Measurements from ENCODE around the gene AGAP1. TPM values are rescaled to one million over a fixed set of nuclear protein-coding genes. Genes with fewer than 3 reads are reported as not detected.

AGAP1 gene
- total RNA-seq, 1 donor from 2014 or later, result 43.9 TPM

DNA sequence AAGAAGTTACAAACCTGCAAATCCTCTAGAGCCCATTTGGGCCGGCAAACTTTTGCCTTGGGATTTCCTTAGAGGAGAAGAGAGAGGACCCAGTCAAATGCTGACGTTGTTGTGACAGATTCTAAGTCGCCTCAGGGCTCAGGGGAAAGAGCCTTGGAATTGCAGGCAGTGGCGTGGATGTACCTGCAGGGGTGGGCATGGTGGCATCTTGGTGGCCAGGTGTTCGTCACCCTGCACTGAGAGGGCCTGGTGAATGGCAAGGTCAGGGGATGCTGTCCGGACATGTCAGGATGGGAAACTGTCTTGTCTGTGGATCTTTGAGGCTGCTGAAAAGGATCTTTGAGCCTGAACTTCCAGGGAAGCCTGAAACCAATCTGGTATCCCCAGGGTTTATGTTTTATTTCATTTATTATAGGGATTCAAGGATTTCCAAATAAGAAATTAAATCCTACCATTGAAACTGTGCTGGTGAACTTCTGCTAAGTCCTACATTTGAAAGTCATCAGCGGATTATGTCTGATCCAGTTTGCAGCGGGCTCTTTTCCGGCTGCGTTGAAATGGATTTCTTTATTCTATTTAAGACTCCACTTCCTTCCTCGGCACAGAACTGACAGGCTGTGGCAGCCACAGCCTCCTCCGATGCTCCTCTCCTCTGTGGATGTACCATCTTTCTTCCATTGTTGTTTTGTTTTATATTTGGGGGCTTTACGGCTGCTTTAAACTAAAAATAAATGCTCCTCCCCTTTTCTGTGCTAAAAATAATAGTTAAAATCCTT, 207.6 kb downstream of the AGAP1 start:
- Mint-ChIP-seq H3K36me3 (ENCODE audit: low read depth, unreplicated experiment) (peaks cover 5% of the 10 kb centered on the region), H3K4me1 (ENCODE audit: unreplicated experiment) (peaks cover 14% of the 10 kb centered on the region), H3K27ac (ENCODE audit: unreplicated experiment) (no peak overlapping the region), H3K4me3 (ENCODE audit: unreplicated experiment) (no peak overlapping the region), H3K9me3 (ENCODE audit: unreplicated experiment) (no peaks in the 10 kb centered on the region), H3K27me3 (ENCODE audit: unreplicated experiment) (no peaks in the 10 kb centered on the region)
- no peak for DNase-seq (ENCODE audit: low spot score)
- TF ChIP-seq, protein P1, sequence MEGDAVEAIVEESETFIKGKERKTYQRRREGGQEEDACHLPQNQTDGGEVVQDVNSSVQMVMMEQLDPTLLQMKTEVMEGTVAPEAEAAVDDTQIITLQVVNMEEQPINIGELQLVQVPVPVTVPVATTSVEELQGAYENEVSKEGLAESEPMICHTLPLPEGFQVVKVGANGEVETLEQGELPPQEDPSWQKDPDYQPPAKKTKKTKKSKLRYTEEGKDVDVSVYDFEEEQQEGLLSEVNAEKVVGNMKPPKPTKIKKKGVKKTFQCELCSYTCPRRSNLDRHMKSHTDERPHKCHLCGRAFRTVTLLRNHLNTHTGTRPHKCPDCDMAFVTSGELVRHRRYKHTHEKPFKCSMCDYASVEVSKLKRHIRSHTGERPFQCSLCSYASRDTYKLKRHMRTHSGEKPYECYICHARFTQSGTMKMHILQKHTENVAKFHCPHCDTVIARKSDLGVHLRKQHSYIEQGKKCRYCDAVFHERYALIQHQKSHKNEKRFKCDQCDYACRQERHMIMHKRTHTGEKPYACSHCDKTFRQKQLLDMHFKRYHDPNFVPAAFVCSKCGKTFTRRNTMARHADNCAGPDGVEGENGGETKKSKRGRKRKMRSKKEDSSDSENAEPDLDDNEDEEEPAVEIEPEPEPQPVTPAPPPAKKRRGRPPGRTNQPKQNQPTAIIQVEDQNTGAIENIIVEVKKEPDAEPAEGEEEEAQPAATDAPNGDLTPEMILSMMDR (IDR thresholded peaks at IDR 0.05; ENCODE audit: unreplicated experiment), result no peak

DNA sequence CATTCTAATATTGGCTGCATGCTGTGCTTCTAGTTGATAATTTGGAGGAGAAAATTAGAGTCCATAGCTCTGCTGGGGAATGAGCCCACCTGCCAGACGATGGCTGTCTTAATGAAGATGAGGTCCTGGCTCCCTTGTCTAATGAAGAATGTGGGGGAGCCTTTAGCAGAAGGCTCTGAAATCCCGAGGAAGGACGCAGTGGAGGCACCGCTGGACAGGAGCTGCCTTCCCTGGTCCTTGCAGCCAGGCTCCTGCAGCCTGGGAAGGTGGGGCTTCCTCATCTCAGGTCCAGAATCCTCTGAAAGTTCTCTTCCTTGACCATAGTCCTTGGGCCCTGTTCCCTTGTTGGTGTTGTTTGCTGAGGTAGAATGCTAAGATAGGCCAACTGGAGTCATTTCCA, 208.3 kb downstream of the AGAP1 start:
- Mint-ChIP-seq H3K27ac (ENCODE audit: unreplicated experiment) (no peak overlapping the region), H3K4me1 (ENCODE audit: unreplicated experiment) (peaks cover 14% of the 10 kb centered on the region), H3K9me3 (ENCODE audit: unreplicated experiment) (no peaks in the 10 kb centered on the region), H3K27me3 (ENCODE audit: unreplicated experiment) (no peaks in the 10 kb centered on the region), H3K4me3 (ENCODE audit: unreplicated experiment) (no peak overlapping the region), H3K36me3 (ENCODE audit: low read depth, unreplicated experiment) (peaks cover 5% of the 10 kb centered on the region)
- TF ChIP-seq, protein P1 (IDR thresholded peaks at IDR 0.05; ENCODE audit: unreplicated experiment), result no peak
- DNase-seq (ENCODE audit: low spot score), result no peak

DNA sequence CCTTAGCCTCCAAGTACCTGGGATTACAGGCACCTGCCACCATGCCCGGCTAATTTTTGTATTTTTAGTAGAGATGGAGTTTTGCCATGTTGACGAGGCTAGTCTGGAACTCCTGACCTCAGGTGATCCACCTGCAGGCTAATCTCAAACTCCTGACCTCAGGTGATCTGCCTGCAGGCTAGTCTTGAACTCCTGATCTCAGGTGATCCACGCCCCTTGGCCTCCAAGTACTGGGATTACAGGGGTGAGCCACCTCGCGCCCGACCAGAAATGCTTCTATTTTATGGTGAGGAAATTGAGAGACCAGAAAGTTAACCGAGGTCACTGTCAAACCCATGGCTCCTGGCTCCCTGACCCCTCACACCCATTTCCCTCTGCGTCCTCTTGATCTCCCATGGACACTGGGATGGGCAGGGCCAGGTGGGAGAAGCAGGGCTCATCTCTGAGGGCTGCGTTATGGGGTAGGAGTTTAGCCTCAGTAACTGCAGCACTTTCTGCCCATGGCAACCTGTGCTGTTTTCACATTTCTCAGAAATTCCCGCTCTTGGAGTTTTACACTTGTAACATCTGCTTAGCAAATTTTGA, 210.0 kb downstream of the AGAP1 start:
- TF ChIP-seq, protein P1 (IDR thresholded peaks at IDR 0.05; ENCODE audit: unreplicated experiment), result no peak
- Mint-ChIP-seq H3K4me1 (ENCODE audit: unreplicated experiment) (peaks cover 14% of the 10 kb centered on the region), H3K9me3 (ENCODE audit: unreplicated experiment) (no peaks in the 10 kb centered on the region), H3K27ac (ENCODE audit: unreplicated experiment) (no peak overlapping the region), H3K27me3 (ENCODE audit: unreplicated experiment) (peaks cover 2% of the 10 kb centered on the region), H3K4me3 (ENCODE audit: unreplicated experiment) (no peak overlapping the region), H3K36me3 (ENCODE audit: low read depth, unreplicated experiment) (no peaks in the 10 kb centered on the region)
- no peak for DNase-seq (ENCODE audit: low spot score)

DNA sequence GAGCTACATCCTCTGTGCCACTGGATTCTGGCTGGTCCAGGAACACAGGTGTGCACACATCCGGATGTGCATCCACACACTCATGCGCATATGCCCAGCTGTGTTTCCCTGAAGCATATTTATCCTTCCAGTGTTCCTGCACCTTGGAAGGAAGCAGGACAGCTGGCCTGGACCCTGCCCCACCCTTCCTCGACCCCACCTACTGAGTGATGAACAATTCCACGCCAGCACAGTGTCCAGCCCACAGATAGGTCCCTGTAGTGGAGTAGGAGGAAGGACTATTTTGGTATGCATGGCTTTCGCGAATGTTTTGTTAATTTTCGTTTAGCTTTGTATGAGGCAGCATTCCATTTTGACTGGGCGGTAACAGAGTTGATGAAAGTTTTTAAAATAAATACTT, 211.5 kb downstream of the AGAP1 start:
- H3K4me3 Mint-ChIP-seq (ENCODE audit: unreplicated experiment), result no peak overlapping the region
- peaks cover 2% of the 10 kb centered on the region for H3K27me3 Mint-ChIP-seq (ENCODE audit: unreplicated experiment)
- H3K4me1 Mint-ChIP-seq (ENCODE audit: unreplicated experiment), result peaks cover 19% of the 10 kb centered on the region
- no peaks in the 10 kb centered on the region for H3K9me3 Mint-ChIP-seq (ENCODE audit: unreplicated experiment)
- H3K36me3 Mint-ChIP-seq (ENCODE audit: low read depth, unreplicated experiment), result peaks cover under 1% of the 10 kb centered on the region
- H3K27ac Mint-ChIP-seq (ENCODE audit: unreplicated experiment), result no peak overlapping the region
- TF ChIP-seq, protein P1 (IDR thresholded peaks at IDR 0.05; ENCODE audit: unreplicated experiment), result no peak
- no peak for DNase-seq (ENCODE audit: low spot score)

DNA sequence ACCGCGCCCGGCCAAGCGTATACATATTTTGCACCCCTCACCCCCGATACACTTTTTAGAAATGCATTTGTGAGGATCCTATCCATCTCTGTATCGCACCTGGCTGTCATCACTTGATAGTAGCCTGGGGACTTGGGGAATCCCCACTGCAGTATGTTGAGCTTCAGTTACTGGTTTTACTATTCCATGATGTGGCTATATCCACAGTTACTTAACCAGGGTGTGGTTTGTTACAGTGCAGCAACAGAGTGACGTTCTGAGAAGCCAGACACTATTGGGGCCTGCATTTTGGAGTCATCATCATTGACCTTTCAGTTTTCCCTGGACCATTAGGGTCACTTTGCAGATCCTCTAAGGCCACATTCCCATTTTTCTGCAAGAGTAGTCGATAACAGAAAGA, 212.7 kb downstream of the AGAP1 start:
- H3K4me1 Mint-ChIP-seq (ENCODE audit: unreplicated experiment), result peaks cover 19% of the 10 kb centered on the region
- no peak overlapping the region for H3K4me3 Mint-ChIP-seq (ENCODE audit: unreplicated experiment)
- peaks cover 2% of the 10 kb centered on the region for H3K27me3 Mint-ChIP-seq (ENCODE audit: unreplicated experiment)

More for the DNA sequence above, 212.7 kb downstream of the AGAP1 start:
- Mint-ChIP-seq H3K36me3 (ENCODE audit: low read depth, unreplicated experiment) (peaks cover 9% of the 10 kb centered on the region), H3K9me3 (ENCODE audit: unreplicated experiment) (no peaks in the 10 kb centered on the region), H3K27ac (ENCODE audit: unreplicated experiment) (no peak overlapping the region)
- TF ChIP-seq, protein P1 (IDR thresholded peaks at IDR 0.05; ENCODE audit: unreplicated experiment), result no peak
- DNase-seq (ENCODE audit: low spot score), result no peak
